Calu3 (cell line): ENCODE data around the gene ZC3H18. TPM values are rescaled to one million over a fixed set of nuclear protein-coding genes. Genes with fewer than 3 reads are reported as not detected.

ENCODE experiments used
- BruUV-seq: library from RNA; stranded (reverse); fragments of 400-500 nt; replicated peaks from 2 replicates; lab custom pipeline; 2021; lab: Mats Ljungman, UMichigan
- CTCF ChIA-PET: fragments of 300-600 bp; sonication (Branson Sonifier 250); formaldehyde crosslinking; loops from one replicate; lab custom pipeline; 2022; ENCODE audit warnings: antibody characterized with exemption; lab: Charles Lee
- DNase-seq: peaks from one replicate; pipeline ENCODE4 v3.0.0; 2022
- H3K27ac Mint-ChIP-seq: one replicate; pipeline ENCODE4 v1.8.0; 2022; ENCODE audit warnings: mixed read lengths; ENCODE audit not compliant: unreplicated experiment
- H3K27me3 Mint-ChIP-seq: one replicate; pipeline ENCODE4 v1.8.0; 2022; ENCODE audit warnings: mixed read lengths; ENCODE audit not compliant: unreplicated experiment
- H3K36me3 Mint-ChIP-seq: one replicate; pipeline ENCODE4 v1.8.0; 2022; ENCODE audit warnings: mild to moderate bottlenecking, moderate library complexity, mixed read lengths; ENCODE audit not compliant: insufficient read depth, unreplicated experiment
- H3K4me1 Mint-ChIP-seq: one replicate; pipeline ENCODE4 v1.8.0; 2022; ENCODE audit warnings: mild to moderate bottlenecking, low read depth, mixed read lengths; ENCODE audit not compliant: unreplicated experiment
- H3K4me3 Mint-ChIP-seq: one replicate; pipeline ENCODE4 v1.8.0; 2022; ENCODE audit warnings: mild to moderate bottlenecking, low read depth, moderate library complexity, mixed read lengths; ENCODE audit not compliant: unreplicated experiment
- H3K9me3 Mint-ChIP-seq: one replicate; pipeline ENCODE4 v1.8.0; 2022; ENCODE audit warnings: low read depth, mixed read lengths; ENCODE audit not compliant: unreplicated experiment
- CTCF ChIP-seq: fragments of 200-600 bp; IDR thresholded peaks from one replicate; pipeline ENCODE4 v1.8.0; 2022; ENCODE audit warnings: antibody characterized with exemption; ENCODE audit not compliant: unreplicated experiment
- intact Hi-C: fragments of 100-400 bp; cut with micrococcal nuclease; formaldehyde crosslinking; loops from one replicate; pipeline ENCODE4 v1.10.0; 2022; ENCODE audit not compliant: unreplicated experiment
- total RNA-seq: library from RNA; stranded (reverse); gene quantifications from 2 replicates; pipeline ENCODE4 v1.2.3, GENCODE V29; 2022

The ZC3H18 gene
- total RNA-seq, 1 experiment from 2014 or later: 85.7 TPM

GRCh38 chr16:88618182-88618955, 48.2 kb downstream of the ZC3H18 start:
- H3K36me3 Mint-ChIP-seq: peaks cover 37% of the 10 kb centered on the region
- DNase-seq: peak; percentile 35
- H3K4me3 Mint-ChIP-seq: no peak overlapping the region
- BruUV-seq: no TSS peak
- no peak for TF ChIP-seq CTCF
- intact Hi-C loops: no loop called here
- peak overlapping the region; percentile 58 for H3K27ac Mint-ChIP-seq
- no peaks in the 10 kb centered on the region for H3K9me3 Mint-ChIP-seq
- H3K4me1 Mint-ChIP-seq: peaks cover 54% of the 10 kb centered on the region
- CTCF ChIA-PET: no interaction called here
- H3K27me3 Mint-ChIP-seq: no peaks in the 10 kb centered on the region

- TF ChIP-seq CTCF: no peak
- H3K27me3 Mint-ChIP-seq: no peaks in the 10 kb centered on the region
- no peak for DNase-seq
- no peaks in the 10 kb centered on the region for H3K9me3 Mint-ChIP-seq
- no peak overlapping the region for H3K27ac Mint-ChIP-seq
- no peak overlapping the region for H3K4me3 Mint-ChIP-seq
- intact Hi-C loops: no loop called here
- peaks cover 50% of the 10 kb centered on the region for H3K4me1 Mint-ChIP-seq
- no TSS peak for BruUV-seq
- CTCF ChIA-PET: no interaction called here
- peaks cover 45% of the 10 kb centered on the region for H3K36me3 Mint-ChIP-seq
Measured at GRCh38 chr16:88618956-88619667, 48.9 kb downstream of the ZC3H18 start.

- Mint-ChIP-seq H3K27me3 (no peaks in the 10 kb centered on the region), H3K27ac (no peak overlapping the region), H3K9me3 (no peaks in the 10 kb centered on the region), H3K4me3 (no peak overlapping the region), H3K4me1 (peaks cover 41% of the 10 kb centered on the region), H3K36me3 (peaks cover 47% of the 10 kb centered on the region)
- no TSS peak for BruUV-seq
- CTCF ChIA-PET: interaction anchor here (0.6 kb wide), 2 partner anchors 152 to 213 kb away, joined by 4 to 8 read pairs; no protein-coding TSS in a partner anchor
- no peak for TF ChIP-seq CTCF
- DNase-seq: no peak
- intact Hi-C loops: no loop called here
Measured at GRCh38 chr16:88619859-88620815, 49.9 kb downstream of the ZC3H18 start.

- Mint-ChIP-seq H3K27ac (no peak overlapping the region), H3K4me3 (no peak overlapping the region), H3K27me3 (no peaks in the 10 kb centered on the region), H3K9me3 (no peaks in the 10 kb centered on the region), H3K4me1 (peaks cover 21% of the 10 kb centered on the region), H3K36me3 (peaks cover 47% of the 10 kb centered on the region)
- no TSS peak for BruUV-seq
- CTCF ChIA-PET: no interaction called here
- no peak for TF ChIP-seq CTCF
- no peak for DNase-seq
- intact Hi-C loops: no loop called here
Measured at GRCh38 chr16:88622125-88622524, 51.9 kb downstream of the ZC3H18 start.
